Endothelial cell of umbilical vein (primary cell): ENCODE measurements around the gene GSDMA. TPM values are rescaled to one million over a fixed set of nuclear protein-coding genes. Genes with fewer than 3 reads are reported as not detected.

Experiments used
- BruUV-seq: library from RNA; stranded (reverse); fragments of 400-500 nt; replicated peaks from 2 replicates; lab custom pipeline; 2021; lab: Mats Ljungman, UMichigan
- CTCF ChIA-PET: fragments of 300-600, 350-600 bp; sonication (Branson Sonifier 250); formaldehyde crosslinking; loops from one replicate; lab custom pipeline; 2021; ENCODE audit warnings: antibody characterized with exemption, inconsistent platforms; lab: Charles Lee
- POLR2A ChIA-PET: fragments of 300-600, 350-600 bp; sonication (Branson Sonifier 250); formaldehyde crosslinking; loops from one replicate; lab custom pipeline; 2021; ENCODE audit warnings: antibody characterized with exemption, inconsistent platforms; lab: Charles Lee
- DNase-seq: peaks from one replicate; pipeline ENCODE4 v3.0.0-alpha.2; 2011; ENCODE audit warnings: low read depth, low spot score
- FAIRE-seq: peaks from 2 replicates; lab custom pipeline; 2011; peaks lifted over from hg19 to GRCh38; lab: Jason Lieb, UNC
- H2AFZ ChIP-seq: 2 replicates; pipeline ENCODE4 v1.6.0; 2012; ENCODE audit warnings: low read depth, low read length, control low read depth, inconsistent platforms
- H3K27ac ChIP-seq: 2 replicates; pipeline ENCODE4 v1.5.1; 2011; ENCODE audit warnings: low read depth, mild to moderate bottlenecking, control low read depth, low read length, moderate library complexity; ENCODE audit not compliant: insufficient read depth
- H3K27me3 ChIP-seq, 2 experiments: 2 replicates each; pipeline versions ENCODE4 v1.6.0 to v1.6.1; 2011; ENCODE audit warnings: low read length in 2 of 2, mixed read lengths in 1 of 2; ENCODE audit not compliant: control insufficient read depth in 2 of 2, insufficient read depth in 2 of 2
- H3K36me3 ChIP-seq, 2 experiments: 2 replicates in 1 of 2; 3 replicates in 1 of 2; pipeline ENCODE4 v1.5.1; 2011; ENCODE audit warnings: low read length in 2 of 2, mild to moderate bottlenecking in 1 of 2, moderate library complexity in 1 of 2; ENCODE audit not compliant: control insufficient read depth in 2 of 2, insufficient read depth in 2 of 2; ENCODE audit errors: extremely low read depth in 1 of 2
- H3K4me1 ChIP-seq: 3 replicates; pipeline ENCODE4 v1.5.1; 2011; ENCODE audit warnings: mild to moderate bottlenecking, low read length; ENCODE audit not compliant: control insufficient read depth, insufficient read depth; ENCODE audit errors: extremely low read depth
- H3K4me2 ChIP-seq: 2 replicates; pipeline ENCODE4 v1.6.1; 2011; ENCODE audit warnings: low read length, control low read depth, mixed read lengths; ENCODE audit not compliant: insufficient read depth
- H3K4me3 ChIP-seq, 3 experiments: fragments of 200-600 bp in 1 of 3; sonication (generic), shearing (Covaris generic) in 1 of 3; replicated peaks in 1 of 3; 2 replicates each; pipeline ENCODE4 v1.5.1; 2011 to 2016; ENCODE audit warnings: control low read depth in 3 of 3, low read length in 3 of 3, mild to moderate bottlenecking in 2 of 3, inconsistent platforms in 1 of 3, low read depth in 1 of 3, moderate library complexity in 1 of 3; ENCODE audit not compliant: insufficient read depth in 1 of 3
- H3K79me2 ChIP-seq: 2 replicates; pipeline ENCODE4 v1.6.0; 2012; ENCODE audit warnings: low read length, inconsistent platforms; ENCODE audit not compliant: control insufficient read depth, insufficient read depth
- H3K9ac ChIP-seq: replicated peaks from 2 replicates; pipeline ENCODE3; 2011; ENCODE audit warnings: low read length, control low read depth; ENCODE audit not compliant: insufficient read depth; ENCODE audit errors: extremely low read depth
- H3K9me1 ChIP-seq: replicated peaks from 3 replicates; pipeline ENCODE4 v1.6.0; 2011; ENCODE audit warnings: mild to moderate bottlenecking, low read length; ENCODE audit not compliant: control insufficient read depth, insufficient read depth; ENCODE audit errors: extremely low read depth
- H3K9me3 ChIP-seq: replicated peaks from 2 replicates; pipeline ENCODE4 v1.5.1; 2012; ENCODE audit warnings: low read length, inconsistent platforms; ENCODE audit not compliant: control insufficient read depth, insufficient read depth
- H4K20me1 ChIP-seq: replicated peaks from 2 replicates; pipeline ENCODE3; 2011; ENCODE audit warnings: mild to moderate bottlenecking, low read length; ENCODE audit not compliant: control insufficient read depth, insufficient read depth; ENCODE audit errors: extremely low read depth
- MAX ChIP-seq: IDR thresholded peaks from 2 replicates; pipeline ENCODE4 v1.6.1; 2011; ENCODE audit not compliant: insufficient read depth, insufficient read length
- POLR2A ChIP-seq: IDR thresholded peaks from 2 replicates; pipeline ENCODE4 v1.6.1; 2012; ENCODE audit warnings: low read depth, mild to moderate bottlenecking, control low read depth, low read length
- dilution Hi-C: fragments of 300-500 bp; cut with MboI; formaldehyde crosslinking; loops from one replicate; pipeline ENCODE4 v1.15.0; 2019; ENCODE audit warnings: low sequenced_read_pairs; ENCODE audit not compliant: extremely low pct_ligation_motif_present
- intact Hi-C: fragments of 100-400 bp; cut with micrococcal nuclease; formaldehyde crosslinking; loops from one replicate; pipeline ENCODE4 v1.10.0; 2022
- polyA plus RNA-seq, 4 experiments: library from polyadenylated mRNA; depleted of rRNA in 3 of 4; stranded (reverse) in 3 of 4; unstranded in 1 of 4; fragments of >200 nt; gene quantifications; 2 replicates each; pipeline versions ENCODE4 v1.2.1 to v1.2.3, GENCODE V29; 2011 to 2012; ENCODE audit warnings: missing spikeins in 1 of 4
- total RNA-seq: library from RNA; stranded (reverse); gene quantifications from 2 replicates; pipeline ENCODE4 v1.2.3, GENCODE V29; 2021
- TF ChIP-seq, protein P1 (sequence below), 2 donors: IDR thresholded peaks; 1 replicate in 1 of 2; 2 replicates in 1 of 2; pipeline ENCODE4 v1.5.1; 2011; ENCODE audit warnings: low read length in 2 of 2, mild to moderate bottlenecking in 2 of 2, moderate library complexity in 2 of 2, control low read depth in 1 of 2, inconsistent platforms in 1 of 2, low read depth in 1 of 2; ENCODE audit not compliant: insufficient read depth in 1 of 2; ENCODE audit errors: extremely low read depth in 1 of 2

The GSDMA gene
- total and polyA plus RNA-seq, 2 donors (not counting 3 experiments of a cell fraction or from before 2014, with no cell fraction given): not detected

GRCh38 chr17:39997543-39997942 is 34.7 kb downstream of the GSDMA start:
- no peaks in the 10 kb centered on the region for H3K27me3 ChIP-seq
- DNase-seq (no peak), FAIRE-seq (no peak)
- TSS peak; percentile 18 for BruUV-seq
- H3K27ac ChIP-seq: no peak overlapping the region
- H2AFZ ChIP-seq: no peak overlapping the region
- H3K4me2 ChIP-seq: no peak overlapping the region
- TF ChIP-seq MAX: no peak
- TF ChIP-seq POLR2A: peak; percentile 30
- H3K4me1 ChIP-seq: no peaks in the 10 kb centered on the region
- CTCF ChIA-PET: interaction anchor here (0.6 to 1.1 kb wide), 4 partner anchors 13 to 171 kb away, joined by 3 read pairs; partner anchors contain the start of gene PSMD3
- H3K4me3 ChIP-seq: no peak overlapping the region
- H3K36me3 ChIP-seq: peaks cover under 1 to 47% of the 10 kb centered on the region in 2 experiments
- H3K9me1 ChIP-seq: no peaks in the 10 kb centered on the region
- POLR2A ChIA-PET: no interaction called here
- no peaks in the 10 kb centered on the region for H3K79me2 ChIP-seq
- no peaks in the 10 kb centered on the region for H4K20me1 ChIP-seq
- no peak overlapping the region for H3K9ac ChIP-seq
- H3K9me3 ChIP-seq: no peaks in the 10 kb centered on the region
- intact Hi-C loops (no loop called here), dilution Hi-C loops (no loop called here)

DNA sequence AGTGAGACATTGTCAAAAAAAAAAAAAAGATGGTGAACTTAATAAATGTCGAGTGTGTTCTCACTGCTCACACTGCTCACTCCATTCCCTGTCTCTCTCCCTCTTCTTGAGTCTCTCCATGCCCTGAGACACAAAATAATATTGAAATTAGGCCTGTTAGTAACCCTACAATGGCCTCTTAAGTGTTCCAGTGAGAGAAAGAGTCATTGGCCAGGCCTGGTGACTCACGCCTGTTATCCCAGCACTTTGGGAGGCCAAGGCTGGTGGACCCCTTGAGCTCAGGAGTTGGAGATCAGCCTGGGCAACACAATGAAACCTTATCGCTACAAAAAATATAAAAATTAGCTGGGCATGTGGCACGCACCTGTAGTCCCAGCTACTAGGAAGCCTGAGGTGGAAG is 36.3 kb downstream of the GSDMA start:
- Histone ChIP-seq H3K9ac (no peak overlapping the region), H3K27ac (no peak overlapping the region), H3K36me3 (peaks cover 0 to 32% of the 10 kb centered on the region in 2 experiments), H3K9me3 (no peaks in the 10 kb centered on the region), H3K27me3 (no peaks in the 10 kb centered on the region), H3K9me1 (no peaks in the 10 kb centered on the region), H3K79me2 (no peaks in the 10 kb centered on the region), H3K4me1 (no peaks in the 10 kb centered on the region), H2AFZ (no peak overlapping the region), H3K4me2 (no peak overlapping the region), H4K20me1 (no peaks in the 10 kb centered on the region), H3K4me3 (no peak overlapping the region)
- BruUV-seq: no TSS peak
- POLR2A ChIA-PET: no interaction called here
- dilution Hi-C loops: no loop called here
- TF ChIP-seq, protein P1, sequence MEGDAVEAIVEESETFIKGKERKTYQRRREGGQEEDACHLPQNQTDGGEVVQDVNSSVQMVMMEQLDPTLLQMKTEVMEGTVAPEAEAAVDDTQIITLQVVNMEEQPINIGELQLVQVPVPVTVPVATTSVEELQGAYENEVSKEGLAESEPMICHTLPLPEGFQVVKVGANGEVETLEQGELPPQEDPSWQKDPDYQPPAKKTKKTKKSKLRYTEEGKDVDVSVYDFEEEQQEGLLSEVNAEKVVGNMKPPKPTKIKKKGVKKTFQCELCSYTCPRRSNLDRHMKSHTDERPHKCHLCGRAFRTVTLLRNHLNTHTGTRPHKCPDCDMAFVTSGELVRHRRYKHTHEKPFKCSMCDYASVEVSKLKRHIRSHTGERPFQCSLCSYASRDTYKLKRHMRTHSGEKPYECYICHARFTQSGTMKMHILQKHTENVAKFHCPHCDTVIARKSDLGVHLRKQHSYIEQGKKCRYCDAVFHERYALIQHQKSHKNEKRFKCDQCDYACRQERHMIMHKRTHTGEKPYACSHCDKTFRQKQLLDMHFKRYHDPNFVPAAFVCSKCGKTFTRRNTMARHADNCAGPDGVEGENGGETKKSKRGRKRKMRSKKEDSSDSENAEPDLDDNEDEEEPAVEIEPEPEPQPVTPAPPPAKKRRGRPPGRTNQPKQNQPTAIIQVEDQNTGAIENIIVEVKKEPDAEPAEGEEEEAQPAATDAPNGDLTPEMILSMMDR (IDR thresholded peaks at IDR 0.05; ENCODE audit: extremely low read depth in 1 of 2, insufficient read depth in 1 of 2, low read depth in 1 of 2, low read length in 2 of 2): no peak
- intact Hi-C loops: no loop called here
- DNase-seq: no peak
- CTCF ChIA-PET: interaction anchor here (0.6 to 1.4 kb wide), 2 partner anchors 126 to 251 kb away, joined by 3 read pairs; no protein-coding TSS in a partner anchor
- FAIRE-seq: no peak
